H1 (cell line): ENCODE data around the gene ZBTB7B. TPM values are rescaled to one million over a fixed set of nuclear protein-coding genes. Genes with fewer than 3 reads are reported as not detected.

Experiments used
- CTCF ChIA-PET: fragments of 300-600 bp; sonication (Branson Sonifier 250); formaldehyde crosslinking; loops from one replicate; lab custom pipeline; 2021; ENCODE audit not compliant: partially characterized antibody; lab: Charles Lee
- POLR2A ChIA-PET: fragments of 300-600 bp; sonication (Branson Sonifier 250); formaldehyde crosslinking; loops from one replicate; lab custom pipeline; 2021; ENCODE audit warnings: inconsistent platforms; ENCODE audit not compliant: partially characterized antibody; lab: Charles Lee
- DNase-seq, 2 experiments: peaks; one replicate each; pipeline versions ENCODE4 v3.0.0 to v3.0.0-alpha.2; 2010 to 2022; ENCODE audit warnings: low spot score in 2 of 2, low read depth in 1 of 2, mixed read lengths in 1 of 2
- FAIRE-seq: peaks from 2 replicates; lab custom pipeline; 2011; peaks lifted over from hg19 to GRCh38; lab: Jason Lieb, UNC
- H2AFZ ChIP-seq: 2 replicates; pipeline ENCODE4 v1.8.1; 2012; ENCODE audit warnings: low read length, inconsistent platforms
- H2AK5ac ChIP-seq: 2 replicates; pipeline ENCODE4 v1.6.1; 2013; ENCODE audit warnings: low read depth, low read length
- H2BK120ac ChIP-seq: replicated peaks from 2 replicates; pipeline ENCODE3; 2013; ENCODE audit warnings: low read depth, low read length, inconsistent platforms
- H2BK12ac ChIP-seq: 2 replicates; pipeline ENCODE4 v1.6.1; 2013; ENCODE audit warnings: low read depth, low read length
- H2BK15ac ChIP-seq: 2 replicates; pipeline ENCODE4 v1.6.1; 2013; ENCODE audit warnings: low read length
- H2BK20ac ChIP-seq: 2 replicates; pipeline ENCODE4 v1.6.1; 2013; ENCODE audit warnings: low read length
- H2BK5ac ChIP-seq: 2 replicates; pipeline ENCODE4 v1.6.1; 2013; ENCODE audit warnings: low read depth, low read length
- H3K14ac ChIP-seq: 2 replicates; pipeline ENCODE4 v1.6.1; 2013; ENCODE audit warnings: inconsistent platforms; ENCODE audit not compliant: insufficient read length
- H3K18ac ChIP-seq: 2 replicates; pipeline ENCODE4 v1.6.1; 2013; ENCODE audit warnings: low read length; ENCODE audit errors: extremely low read depth
- H3K23ac ChIP-seq: 2 replicates; pipeline ENCODE4 v1.6.1; 2013; ENCODE audit warnings: inconsistent platforms; ENCODE audit not compliant: insufficient read length
- H3K23me2 ChIP-seq: 2 replicates; pipeline ENCODE4 v1.6.1; 2013; ENCODE audit warnings: low read depth, low read length
- H3K27ac ChIP-seq: 2 replicates; pipeline ENCODE4 v1.6.1; 2011; ENCODE audit warnings: low read depth, low read length, inconsistent platforms
- H3K27me3 ChIP-seq, 4 experiments: replicated peaks in 1 of 4; 1 replicate in 1 of 4; 2 replicates in 3 of 4; pipeline versions ENCODE4 v1.6.1 to v1.8.1; 2011 to 2013; ENCODE audit warnings: low read length in 3 of 4, mild to moderate bottlenecking in 3 of 4, inconsistent platforms in 2 of 4, mixed read lengths in 2 of 4, moderate library complexity in 1 of 4; ENCODE audit not compliant: control insufficient read depth in 3 of 4, insufficient read depth in 3 of 4; ENCODE audit errors: extremely low read depth in 1 of 4
- H3K36me3 ChIP-seq, 4 experiments: 2 replicates each; pipeline versions ENCODE4 v1.6.1 to v1.8.1; 2011 to 2013; ENCODE audit warnings: mild to moderate bottlenecking in 4 of 4, low read length in 3 of 4, moderate library complexity in 2 of 4, control low read depth in 1 of 4, inconsistent platforms in 1 of 4; ENCODE audit not compliant: insufficient read depth in 4 of 4, control insufficient read depth in 2 of 4
- H3K4ac ChIP-seq: replicated peaks from 2 replicates; pipeline ENCODE3; 2013; ENCODE audit warnings: low read length, low read depth, mixed read lengths, inconsistent platforms; ENCODE audit not compliant: insufficient read length
- H3K4me1 ChIP-seq, 4 experiments: replicated peaks in 1 of 4; 1 replicate in 1 of 4; 2 replicates in 3 of 4; pipeline versions ENCODE4 v1.6.1 to v1.8.1; 2011 to 2013; ENCODE audit warnings: low read length in 3 of 4, inconsistent platforms in 2 of 4, mixed read lengths in 1 of 4; ENCODE audit not compliant: insufficient read depth in 4 of 4, control insufficient read depth in 3 of 4
- H3K4me2 ChIP-seq, 2 experiments: 2 replicates each; pipeline versions ENCODE4 v1.6.1 to v1.8.1; 2011 to 2013; ENCODE audit warnings: low read depth in 2 of 2, low read length in 2 of 2, control low read depth in 1 of 2, inconsistent platforms in 1 of 2, mild to moderate bottlenecking in 1 of 2; ENCODE audit not compliant: insufficient read depth in 1 of 2
- H3K4me3 ChIP-seq, 4 experiments: fragments of 200-600, 300-600 bp in 1 of 4; sonication (generic), shearing (Covaris generic), sonication (Bioruptor Twin) in 1 of 4; 2 replicates each; pipeline versions ENCODE4 v1.5.1 to v1.8.1; 2011 to 2016; ENCODE audit warnings: low read length in 4 of 4, low read depth in 3 of 4, control low read depth in 2 of 4, inconsistent platforms in 2 of 4, mild to moderate bottlenecking in 2 of 4, mixed read lengths in 1 of 4, moderate library complexity in 1 of 4; ENCODE audit not compliant: insufficient read depth in 2 of 4; ENCODE audit errors: extremely low read depth in 1 of 4
- H3K56ac ChIP-seq: replicated peaks from 2 replicates; pipeline ENCODE3; 2013; ENCODE audit warnings: low read depth, mild to moderate bottlenecking, mixed read lengths, low read length, inconsistent platforms; ENCODE audit not compliant: insufficient read length
- H3K79me1 ChIP-seq: 2 replicates; pipeline ENCODE4 v1.6.1; 2013; ENCODE audit warnings: low read depth, low read length, control low read depth
- H3K79me2 ChIP-seq, 2 experiments: 2 replicates each; pipeline versions ENCODE4 v1.6.1 to v1.8.1; 2012 to 2013; ENCODE audit warnings: low read length in 2 of 2, mild to moderate bottlenecking in 2 of 2, inconsistent platforms in 1 of 2; ENCODE audit not compliant: insufficient read depth in 2 of 2, control insufficient read depth in 1 of 2
- H3K9ac ChIP-seq, 4 experiments: replicated peaks in 1 of 4; 1 replicate in 1 of 4; 2 replicates in 3 of 4; pipeline versions ENCODE4 v1.6.1 to v1.8.1; 2011 to 2013; ENCODE audit warnings: low read depth in 3 of 4, low read length in 3 of 4, control low read depth in 2 of 4, mild to moderate bottlenecking in 2 of 4, moderate library complexity in 2 of 4, inconsistent platforms in 1 of 4; ENCODE audit errors: extremely low read depth in 1 of 4
- H3K9me3 ChIP-seq, 2 experiments: 2 replicates each; pipeline versions ENCODE4 v1.6.1 to v1.8.1; 2012 to 2013; ENCODE audit warnings: mild to moderate bottlenecking in 2 of 2, moderate library complexity in 2 of 2, control low read depth in 1 of 2, inconsistent platforms in 1 of 2, low read depth in 1 of 2, low read length in 1 of 2, mixed read lengths in 1 of 2; ENCODE audit not compliant: insufficient read depth in 2 of 2
- H4K20me1 ChIP-seq, 2 experiments: replicated peaks in 1 of 2; 2 replicates each; pipeline versions ENCODE3 to v1.8.1; 2011 to 2013; ENCODE audit warnings: inconsistent platforms in 2 of 2, low read length in 2 of 2, mild to moderate bottlenecking in 1 of 2; ENCODE audit not compliant: insufficient read depth in 2 of 2, control insufficient read depth in 1 of 2
- H4K5ac ChIP-seq: 2 replicates; pipeline ENCODE4 v1.6.1; 2013; ENCODE audit warnings: low read length, low read depth, mixed read lengths, inconsistent platforms; ENCODE audit not compliant: insufficient read length
- H4K8ac ChIP-seq: 2 replicates; pipeline ENCODE4 v1.8.0; 2013; ENCODE audit warnings: mild to moderate bottlenecking, moderate library complexity, low read length, inconsistent platforms; ENCODE audit not compliant: insufficient read depth; ENCODE audit errors: extremely low read depth
- H4K91ac ChIP-seq: replicated peaks from 2 replicates; pipeline ENCODE3; 2013; ENCODE audit warnings: low read length, mixed read lengths, inconsistent platforms; ENCODE audit not compliant: insufficient read length
- CHD2 ChIP-seq: IDR thresholded peaks from 2 replicates; pipeline ENCODE4 v1.6.1; 2012; ENCODE audit warnings: low read length, improper control_type of control experiment
- CTBP2 ChIP-seq: IDR thresholded peaks from 2 replicates; pipeline ENCODE4 v1.7.0; 2011; ENCODE audit warnings: borderline replicate concordance, mild to moderate bottlenecking, moderate library complexity, mixed read lengths, low read length; ENCODE audit not compliant: insufficient read depth, insufficient read length
- JUND ChIP-seq: IDR thresholded peaks from 2 replicates; pipeline ENCODE4 v1.6.1; 2011; ENCODE audit warnings: mild to moderate bottlenecking, improper control_type of control experiment, low read length
- KDM4A ChIP-seq: IDR thresholded peaks from one replicate; pipeline ENCODE4 v1.7.1; 2012; ENCODE audit warnings: low read depth, mild to moderate bottlenecking, moderate library complexity, low read length, inconsistent platforms; ENCODE audit not compliant: severe bottlenecking
- RAD21 ChIP-seq, 2 experiments: IDR thresholded peaks in 1 of 2; conservative IDR thresholded peaks in 1 of 2; 2 replicates each; pipeline ENCODE4 v1.6.1; 2011; ENCODE audit warnings: low read depth in 2 of 2, low read length in 2 of 2, improper control_type of control experiment in 1 of 2, inconsistent platforms in 1 of 2, mild to moderate bottlenecking in 1 of 2, moderate library complexity in 1 of 2
- RFX5 ChIP-seq: IDR thresholded peaks from 2 replicates; pipeline ENCODE4 v1.6.1; 2011; ENCODE audit warnings: low read depth, low read length, improper control_type of control experiment, borderline replicate concordance
- RXRA ChIP-seq: IDR thresholded peaks from 2 replicates; pipeline ENCODE4 v1.6.1; 2011; ENCODE audit warnings: low read depth, mild to moderate bottlenecking, low read length, moderate library complexity; ENCODE audit not compliant: insufficient read depth
- SIN3A ChIP-seq, 2 experiments: IDR thresholded peaks in 1 of 2; conservative IDR thresholded peaks in 1 of 2; 2 replicates each; pipeline ENCODE4 v1.6.1; 2011 to 2012; ENCODE audit warnings: low read length in 2 of 2, improper control_type of control experiment in 1 of 2, low read depth in 1 of 2, mild to moderate bottlenecking in 1 of 2
- SIRT6 ChIP-seq: IDR thresholded peaks from one replicate; pipeline ENCODE4 v1.7.1; 2012; ENCODE audit warnings: low read length, inconsistent platforms
- WGBS, 2 experiments: shearing (Covaris generic) in 1 of 2; methylation state at CpG; one replicate each; pipeline versions ENCODE4 v1.1.6 to v1.1.7; 2013 to 2015; ENCODE audit warnings: low lambda C conversion rate in 2 of 2, mixed read lengths in 2 of 2, inconsistent platforms in 1 of 2, low coverage in 1 of 2, missing lambda C conversion rate in 1 of 2; ENCODE audit not compliant: insufficient replicate concordance in 2 of 2, insufficient coverage in 1 of 2, insufficient read length in 1 of 2; ENCODE audit errors: extremely low coverage in 1 of 2, missing lambda C conversion rate in 1 of 2; 5-methylcytosine and 5-hydroxymethylcytosine counted together
- polyA plus RNA-seq, 7 experiments: library from polyadenylated mRNA; depleted of rRNA in 3 of 7; stranded (reverse) in 5 of 7; unstranded in 2 of 7; fragments of >200 nt in 5 of 7; fragments of 200-250 nt in 2 of 7; gene quantifications; 1 replicate in 5 of 7; 2 replicates in 1 of 7; 4 replicates in 1 of 7; pipeline versions ENCODE4 v1.2.1 to v1.2.3, GENCODE V29; 2011 to 2013; ENCODE audit warnings: missing spikeins in 2 of 7, mixed read lengths in 2 of 7
- total RNA-seq: library from RNA; stranded (reverse); fragmentation: NEBNext Ultra II Directional; extraction: Animal tissue kit (Norgen Biotek cat#: 25700); gene quantifications from 2 replicates; pipeline ENCODE4 v1.2.1, GENCODE V29; 2021
- TF ChIP-seq, protein P1 (sequence below): IDR thresholded peaks from 2 replicates; pipeline ENCODE4 v1.6.1; 2012; ENCODE audit warnings: inconsistent platforms
- TF ChIP-seq, protein P2 (sequence below): IDR thresholded peaks from 2 replicates; pipeline ENCODE4 v1.6.1; 2012; ENCODE audit warnings: inconsistent platforms

The ZBTB7B gene
- total and polyA plus RNA-seq, 2 of the 8 experiments (the other 6 are each of a cell fraction or from before 2014, with no cell fraction given): 24.5 to 36.9 TPM

DNA sequence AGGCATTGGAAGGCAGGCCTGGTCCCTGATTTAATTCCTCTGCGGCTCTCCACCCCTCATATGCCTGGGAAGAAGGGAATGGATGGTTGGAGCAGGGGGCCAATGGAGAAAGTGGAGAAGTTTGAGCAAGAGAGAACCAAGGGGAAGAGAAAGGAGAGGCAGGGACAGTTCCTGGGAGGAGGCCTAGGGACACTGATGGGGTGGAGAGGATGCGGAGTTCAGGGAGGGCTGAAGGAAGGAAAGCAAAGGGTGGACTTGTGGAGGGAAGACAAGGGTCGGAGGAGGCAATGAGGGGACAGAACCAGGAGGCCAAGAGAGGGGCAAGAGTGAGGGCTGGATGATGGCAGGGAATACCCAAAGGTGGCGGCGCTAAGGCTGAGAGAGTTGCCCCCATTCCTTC, 7.1 kb downstream of the ZBTB7B start:
- Histone ChIP-seq H3K14ac (no peak overlapping the region), H3K9me3 (no peaks in the 10 kb centered on the region), H3K4me2 (0 out of 4 replicates have a peak overlapping the region, but pooled peaks of 1 of the 2 experiments have one; percentile 8), H2BK15ac (peak overlapping the region; percentile 65; the same call in 1 of the 2 replicates), H2AFZ (no peak overlapping the region), H3K79me2 (peaks cover 0 to 50% of the 10 kb centered on the region in 2 experiments; a peak in 3 of 4 replicates), H3K23me2 (no peaks in the 10 kb centered on the region; the same call in 1 of the 2 replicates), H4K91ac (no peak overlapping the region), H3K79me1 (peaks cover 20% of the 10 kb centered on the region), H4K20me1 (peaks cover 0 to 15% of the 10 kb centered on the region in 2 experiments), H3K4me1 (peaks cover 9 to 58% (median 38%) of the 10 kb centered on the region in 4 experiments), H3K9ac (no peak overlapping the region), H4K5ac (no peak overlapping the region), H2BK12ac (peak overlapping the region; percentile 33; the same call in 1 of the 2 replicates), H3K27me3 (no peaks in the 10 kb centered on the region), H3K23ac (no peak overlapping the region), H3K27ac (0 out of 2 replicates have a peak overlapping the region, but pooled peaks have one; percentile 30), H3K56ac (no peak overlapping the region), H3K36me3 (peaks cover 0 to 9% (median 4%) of the 10 kb centered on the region in 4 experiments; a peak in 5 of 8 replicates), H4K8ac (no peak overlapping the region), H2BK5ac (0 out of 2 replicates have a peak overlapping the region, but pooled peaks have one; percentile 44), H2BK120ac (no peak overlapping the region), H3K18ac (no peak overlapping the region; the same call in 1 of the 2 replicates), H3K4ac (no peak overlapping the region), H2BK20ac (0 out of 2 replicates have a peak overlapping the region, but pooled peaks have one; percentile 7), H2AK5ac (peak overlapping the region; percentile 82; the same call in 1 of the 2 replicates), H3K4me3 (no peak overlapping the region)
- no peak for FAIRE-seq
- CTCF ChIA-PET: interaction anchor here (1.1 to 18.6 kb wide), 3 partner anchors 12 to 52 kb away, joined by 3 to 354 read pairs (median 258); partner anchors contain the start of genes ADAM15, LENEP and ZBTB7B
- DNase-seq: no peak
- POLR2A ChIA-PET: interaction anchor here (0.7 to 14.8 kb wide), 5 partner anchors 6 to 399 kb away, joined by 3 to 128 read pairs (median 29); partner anchors contain the start of genes CKS1B, FLAD1, LENEP and SHC1
- WGBS, 2 experiments: 94% methylated on average over 5 of the region's 5 CpGs; no CpG with 5 or more reads in 1 of the 2 experiments
- no peak for TF ChIP-seq CHD2
- TF ChIP-seq SIRT6: no peak
- TF ChIP-seq RAD21 (IDR thresholded peaks at IDR 0.05 in 1 of 2, conservative IDR thresholded peaks at IDR 0.05 in 1 of 2; ENCODE audit: low read depth in 2 of 2, low read length in 2 of 2): no peak
- TF ChIP-seq RXRA: no peak
- TF ChIP-seq CTBP2: no peak
- TF ChIP-seq JUND: no peak
- TF ChIP-seq KDM4A: no peak
- TF ChIP-seq, protein P1, sequence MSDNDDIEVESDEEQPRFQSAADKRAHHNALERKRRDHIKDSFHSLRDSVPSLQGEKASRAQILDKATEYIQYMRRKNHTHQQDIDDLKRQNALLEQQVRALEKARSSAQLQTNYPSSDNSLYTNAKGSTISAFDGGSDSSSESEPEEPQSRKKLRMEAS: no peak
- TF ChIP-seq RFX5: no peak
- TF ChIP-seq, protein P2, sequence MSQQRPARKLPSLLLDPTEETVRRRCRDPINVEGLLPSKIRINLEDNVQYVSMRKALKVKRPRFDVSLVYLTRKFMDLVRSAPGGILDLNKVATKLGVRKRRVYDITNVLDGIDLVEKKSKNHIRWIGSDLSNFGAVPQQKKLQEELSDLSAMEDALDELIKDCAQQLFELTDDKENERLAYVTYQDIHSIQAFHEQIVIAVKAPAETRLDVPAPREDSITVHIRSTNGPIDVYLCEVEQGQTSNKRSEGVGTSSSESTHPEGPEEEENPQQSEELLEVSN: no peak
- TF ChIP-seq SIN3A (conservative IDR thresholded peaks at IDR 0.05 in 1 of 2, IDR thresholded peaks at IDR 0.05 in 1 of 2; ENCODE audit: low read depth in 1 of 2, low read length in 2 of 2): no peak
